H1 (cell line): ENCODE results near the gene ANKMY2. TPM values are rescaled to one million over a fixed set of nuclear protein-coding genes. Genes with fewer than 3 reads are reported as not detected.

ENCODE experiments used
- CTCF ChIA-PET: fragments of 300-600 bp; sonication (Branson Sonifier 250); formaldehyde crosslinking; loops from one replicate; lab custom pipeline; 2021; ENCODE audit not compliant: partially characterized antibody; lab: Charles Lee
- POLR2A ChIA-PET: fragments of 300-600 bp; sonication (Branson Sonifier 250); formaldehyde crosslinking; loops from one replicate; lab custom pipeline; 2021; ENCODE audit warnings: inconsistent platforms; ENCODE audit not compliant: partially characterized antibody; lab: Charles Lee
- DNase-seq, 2 experiments: peaks; one replicate each; pipeline versions ENCODE4 v3.0.0 to v3.0.0-alpha.2; 2010 to 2022; ENCODE audit warnings: low spot score in 2 of 2, low read depth in 1 of 2, mixed read lengths in 1 of 2
- FAIRE-seq: peaks from 2 replicates; lab custom pipeline; 2011; peaks lifted over from hg19 to GRCh38; lab: Jason Lieb, UNC
- H2AFZ ChIP-seq: 2 replicates; pipeline ENCODE4 v1.8.1; 2012; ENCODE audit warnings: low read length, inconsistent platforms
- H2AK5ac ChIP-seq: 2 replicates; pipeline ENCODE4 v1.6.1; 2013; ENCODE audit warnings: low read depth, low read length
- H2BK120ac ChIP-seq: replicated peaks from 2 replicates; pipeline ENCODE3; 2013; ENCODE audit warnings: low read depth, low read length, inconsistent platforms
- H2BK12ac ChIP-seq: 2 replicates; pipeline ENCODE4 v1.6.1; 2013; ENCODE audit warnings: low read depth, low read length
- H2BK15ac ChIP-seq: 2 replicates; pipeline ENCODE4 v1.6.1; 2013; ENCODE audit warnings: low read length
- H2BK20ac ChIP-seq: 2 replicates; pipeline ENCODE4 v1.6.1; 2013; ENCODE audit warnings: low read length
- H2BK5ac ChIP-seq: 2 replicates; pipeline ENCODE4 v1.6.1; 2013; ENCODE audit warnings: low read depth, low read length
- H3K14ac ChIP-seq: 2 replicates; pipeline ENCODE4 v1.6.1; 2013; ENCODE audit warnings: inconsistent platforms; ENCODE audit not compliant: insufficient read length
- H3K18ac ChIP-seq: 2 replicates; pipeline ENCODE4 v1.6.1; 2013; ENCODE audit warnings: low read length; ENCODE audit errors: extremely low read depth
- H3K23ac ChIP-seq: 2 replicates; pipeline ENCODE4 v1.6.1; 2013; ENCODE audit warnings: inconsistent platforms; ENCODE audit not compliant: insufficient read length
- H3K23me2 ChIP-seq: 2 replicates; pipeline ENCODE4 v1.6.1; 2013; ENCODE audit warnings: low read depth, low read length
- H3K27ac ChIP-seq: 2 replicates; pipeline ENCODE4 v1.6.1; 2011; ENCODE audit warnings: low read depth, low read length, inconsistent platforms
- H3K27me3 ChIP-seq, 4 experiments: replicated peaks in 1 of 4; 1 replicate in 1 of 4; 2 replicates in 3 of 4; pipeline versions ENCODE4 v1.6.1 to v1.8.1; 2011 to 2013; ENCODE audit warnings: low read length in 3 of 4, mild to moderate bottlenecking in 3 of 4, inconsistent platforms in 2 of 4, mixed read lengths in 2 of 4, moderate library complexity in 1 of 4; ENCODE audit not compliant: control insufficient read depth in 3 of 4, insufficient read depth in 3 of 4; ENCODE audit errors: extremely low read depth in 1 of 4
- H3K36me3 ChIP-seq, 4 experiments: 2 replicates each; pipeline versions ENCODE4 v1.6.1 to v1.8.1; 2011 to 2013; ENCODE audit warnings: mild to moderate bottlenecking in 4 of 4, low read length in 3 of 4, moderate library complexity in 2 of 4, control low read depth in 1 of 4, inconsistent platforms in 1 of 4; ENCODE audit not compliant: insufficient read depth in 4 of 4, control insufficient read depth in 2 of 4
- H3K4ac ChIP-seq: replicated peaks from 2 replicates; pipeline ENCODE3; 2013; ENCODE audit warnings: low read length, low read depth, mixed read lengths, inconsistent platforms; ENCODE audit not compliant: insufficient read length
- H3K4me1 ChIP-seq, 4 experiments: replicated peaks in 1 of 4; 1 replicate in 1 of 4; 2 replicates in 3 of 4; pipeline versions ENCODE4 v1.6.1 to v1.8.1; 2011 to 2013; ENCODE audit warnings: low read length in 3 of 4, inconsistent platforms in 2 of 4, mixed read lengths in 1 of 4; ENCODE audit not compliant: insufficient read depth in 4 of 4, control insufficient read depth in 3 of 4
- H3K4me2 ChIP-seq, 2 experiments: 2 replicates each; pipeline versions ENCODE4 v1.6.1 to v1.8.1; 2011 to 2013; ENCODE audit warnings: low read depth in 2 of 2, low read length in 2 of 2, control low read depth in 1 of 2, inconsistent platforms in 1 of 2, mild to moderate bottlenecking in 1 of 2; ENCODE audit not compliant: insufficient read depth in 1 of 2
- H3K4me3 ChIP-seq, 4 experiments: fragments of 200-600, 300-600 bp in 1 of 4; sonication (generic), shearing (Covaris generic), sonication (Bioruptor Twin) in 1 of 4; 2 replicates each; pipeline versions ENCODE4 v1.5.1 to v1.8.1; 2011 to 2016; ENCODE audit warnings: low read length in 4 of 4, low read depth in 3 of 4, control low read depth in 2 of 4, inconsistent platforms in 2 of 4, mild to moderate bottlenecking in 2 of 4, mixed read lengths in 1 of 4, moderate library complexity in 1 of 4; ENCODE audit not compliant: insufficient read depth in 2 of 4; ENCODE audit errors: extremely low read depth in 1 of 4
- H3K56ac ChIP-seq: replicated peaks from 2 replicates; pipeline ENCODE3; 2013; ENCODE audit warnings: low read depth, mild to moderate bottlenecking, mixed read lengths, low read length, inconsistent platforms; ENCODE audit not compliant: insufficient read length
- H3K79me1 ChIP-seq: 2 replicates; pipeline ENCODE4 v1.6.1; 2013; ENCODE audit warnings: low read depth, low read length, control low read depth
- H3K79me2 ChIP-seq, 2 experiments: 2 replicates each; pipeline versions ENCODE4 v1.6.1 to v1.8.1; 2012 to 2013; ENCODE audit warnings: low read length in 2 of 2, mild to moderate bottlenecking in 2 of 2, inconsistent platforms in 1 of 2; ENCODE audit not compliant: insufficient read depth in 2 of 2, control insufficient read depth in 1 of 2
- H3K9ac ChIP-seq, 4 experiments: replicated peaks in 1 of 4; 1 replicate in 1 of 4; 2 replicates in 3 of 4; pipeline versions ENCODE4 v1.6.1 to v1.8.1; 2011 to 2013; ENCODE audit warnings: low read depth in 3 of 4, low read length in 3 of 4, control low read depth in 2 of 4, mild to moderate bottlenecking in 2 of 4, moderate library complexity in 2 of 4, inconsistent platforms in 1 of 4; ENCODE audit errors: extremely low read depth in 1 of 4
- H3K9me3 ChIP-seq, 2 experiments: 2 replicates each; pipeline versions ENCODE4 v1.6.1 to v1.8.1; 2012 to 2013; ENCODE audit warnings: mild to moderate bottlenecking in 2 of 2, moderate library complexity in 2 of 2, control low read depth in 1 of 2, inconsistent platforms in 1 of 2, low read depth in 1 of 2, low read length in 1 of 2, mixed read lengths in 1 of 2; ENCODE audit not compliant: insufficient read depth in 2 of 2
- H4K20me1 ChIP-seq, 2 experiments: replicated peaks in 1 of 2; 2 replicates each; pipeline versions ENCODE3 to v1.8.1; 2011 to 2013; ENCODE audit warnings: inconsistent platforms in 2 of 2, low read length in 2 of 2, mild to moderate bottlenecking in 1 of 2; ENCODE audit not compliant: insufficient read depth in 2 of 2, control insufficient read depth in 1 of 2
- H4K5ac ChIP-seq: 2 replicates; pipeline ENCODE4 v1.6.1; 2013; ENCODE audit warnings: low read length, low read depth, mixed read lengths, inconsistent platforms; ENCODE audit not compliant: insufficient read length
- H4K8ac ChIP-seq: 2 replicates; pipeline ENCODE4 v1.8.0; 2013; ENCODE audit warnings: mild to moderate bottlenecking, moderate library complexity, low read length, inconsistent platforms; ENCODE audit not compliant: insufficient read depth; ENCODE audit errors: extremely low read depth
- H4K91ac ChIP-seq: replicated peaks from 2 replicates; pipeline ENCODE3; 2013; ENCODE audit warnings: low read length, mixed read lengths, inconsistent platforms; ENCODE audit not compliant: insufficient read length
- ATF3 ChIP-seq: IDR thresholded peaks from 2 replicates; pipeline ENCODE4 v1.6.1; 2011; ENCODE audit warnings: low read depth, mild to moderate bottlenecking, low read length; ENCODE audit not compliant: insufficient read depth
- KDM5A ChIP-seq: fragments of 200-600 bp; IDR thresholded peaks from 2 replicates; pipeline ENCODE4 v1.7.1; 2012; ENCODE audit warnings: mild to moderate bottlenecking, low read length, inconsistent platforms, mixed read lengths
- NRF1 ChIP-seq: IDR thresholded peaks from 2 replicates; pipeline ENCODE4 v1.6.1; 2011; ENCODE audit warnings: mild to moderate bottlenecking, low read depth, low read length, improper control_type of control experiment
- RNF2 ChIP-seq: fragments of 200-900, 300-1000 bp; sonication (generic); IDR thresholded peaks from 2 replicates; pipeline ENCODE4 v1.7.1; 2016; ENCODE audit warnings: borderline replicate concordance, low read depth, mild to moderate bottlenecking, antibody characterized with exemption, low read length; ENCODE audit not compliant: poor library complexity, severe bottlenecking; ENCODE audit errors: missing control alignments
- TAF1 ChIP-seq: IDR thresholded peaks from 2 replicates; pipeline ENCODE4 v1.6.1; 2011; ENCODE audit warnings: mild to moderate bottlenecking, low read depth, low read length
- WGBS, 2 experiments: shearing (Covaris generic) in 1 of 2; methylation state at CpG; one replicate each; pipeline versions ENCODE4 v1.1.6 to v1.1.7; 2013 to 2015; ENCODE audit warnings: low lambda C conversion rate in 2 of 2, mixed read lengths in 2 of 2, inconsistent platforms in 1 of 2, low coverage in 1 of 2, missing lambda C conversion rate in 1 of 2; ENCODE audit not compliant: insufficient replicate concordance in 2 of 2, insufficient coverage in 1 of 2, insufficient read length in 1 of 2; ENCODE audit errors: extremely low coverage in 1 of 2, missing lambda C conversion rate in 1 of 2; 5-methylcytosine and 5-hydroxymethylcytosine counted together
- polyA plus RNA-seq, 7 experiments: library from polyadenylated mRNA; depleted of rRNA in 3 of 7; stranded (reverse) in 5 of 7; unstranded in 2 of 7; fragments of >200 nt in 5 of 7; fragments of 200-250 nt in 2 of 7; gene quantifications; 1 replicate in 5 of 7; 2 replicates in 1 of 7; 4 replicates in 1 of 7; pipeline versions ENCODE4 v1.2.1 to v1.2.3, GENCODE V29; 2011 to 2013; ENCODE audit warnings: missing spikeins in 2 of 7, mixed read lengths in 2 of 7
- total RNA-seq: library from RNA; stranded (reverse); fragmentation: NEBNext Ultra II Directional; extraction: Animal tissue kit (Norgen Biotek cat#: 25700); gene quantifications from 2 replicates; pipeline ENCODE4 v1.2.1, GENCODE V29; 2021

ANKMY2 gene
- total and polyA plus RNA-seq, 2 of the 8 experiments (the other 6 are each of a cell fraction or from before 2014, with no cell fraction given) = 5.2 to 9.3 TPM

GRCh38 chr7:16650266-16650665 lies 4.7 kb upstream of the ANKMY2 start:
- no peaks in the 10 kb centered on the region for H3K27me3 ChIP-seq
- H3K27ac ChIP-seq = no peak overlapping the region
- no peak for TF ChIP-seq KDM5A
- TF ChIP-seq TAF1 = no peak
- no peak for TF ChIP-seq NRF1
- no peak for TF ChIP-seq ATF3
- no peak for TF ChIP-seq RNF2
- H3K36me3 ChIP-seq = no peaks in the 10 kb centered on the region
- DNase-seq = no peak
- no peak overlapping the region for H3K56ac ChIP-seq
- no peak overlapping the region for H4K8ac ChIP-seq
- H2AK5ac ChIP-seq = no peak overlapping the region
- H3K4ac ChIP-seq = no peak overlapping the region
- H3K4me3 ChIP-seq = no peak overlapping the region
- H3K9ac ChIP-seq = no peak overlapping the region
- H4K5ac ChIP-seq = no peak overlapping the region
- H3K4me2 ChIP-seq = no peak overlapping the region
- POLR2A ChIA-PET = no interaction called here
- H3K14ac ChIP-seq = no peak overlapping the region
- no peak overlapping the region for H2BK20ac ChIP-seq
- no peak for FAIRE-seq
- H3K18ac ChIP-seq = no peak overlapping the region
- H4K20me1 ChIP-seq = peaks cover 7 to 12% of the 10 kb centered on the region in 2 experiments
- no peak overlapping the region for H2BK5ac ChIP-seq
- no peak overlapping the region for H4K91ac ChIP-seq
- H2BK15ac ChIP-seq = no peak overlapping the region
- H2BK120ac ChIP-seq = no peak overlapping the region
- H2AFZ ChIP-seq = no peak overlapping the region
- WGBS, 2 experiments = 86% methylated on average over 2 of the region's 2 CpGs; no CpG with 5 or more reads in 1 of the 2 experiments
- CTCF ChIA-PET = no interaction called here
- no peak overlapping the region for H3K23ac ChIP-seq
- H3K79me2 ChIP-seq = peaks cover 15 to 88% of the 10 kb centered on the region in 2 experiments
- H3K79me1 ChIP-seq = peaks cover 5% of the 10 kb centered on the region; the same call in 1 of the 2 replicates
- peaks cover 2 to 11% (median 6%) of the 10 kb centered on the region in 4 experiments; a peak in 4 of 7 replicates for H3K4me1 ChIP-seq
- H3K9me3 ChIP-seq = no peaks in the 10 kb centered on the region
- H3K23me2 ChIP-seq = no peaks in the 10 kb centered on the region; the same call in 1 of the 2 replicates
- no peak overlapping the region for H2BK12ac ChIP-seq
